Right atrium auricular region (tissue), 2 donors: ENCODE measurements around the gene LMF1. TPM values are rescaled to one million over a fixed set of nuclear protein-coding genes. Genes with fewer than 3 reads are reported as not detected.

Source experiments
- DNase-seq: peaks from one replicate; pipeline ENCODE4 v3.0.0-alpha.2; 2019; ENCODE audit warnings: low spot score
- H3K27ac ChIP-seq, 2 donors: fragments of 200-600 bp; sonication (generic); 1 replicate in 1 of 2; 2 replicates in 1 of 2; pipeline ENCODE4 v1.5.1; 2016 to 2019
- H3K27me3 ChIP-seq, 2 donors: fragments of 200-600 bp; sonication (generic); one replicate each; pipeline versions ENCODE4 v1.5.1 to v1.6.0; 2017 to 2019
- H3K36me3 ChIP-seq: fragments of 200-600 bp; sonication (generic); one replicate; pipeline ENCODE4 v1.5.1; 2016
- H3K4me1 ChIP-seq, 2 donors: fragments of 200-600 bp; sonication (generic); one replicate each; pipeline versions ENCODE4 v1.5.1 to v1.6.0; 2017 to 2019
- H3K4me3 ChIP-seq, 2 donors: fragments of 200-600 bp; sonication (generic); 1 replicate in 1 of 2; 2 replicates in 1 of 2; pipeline ENCODE4 v1.5.1; 2017 to 2019; ENCODE audit warnings: mild to moderate bottlenecking in 1 of 2, moderate library complexity in 1 of 2
- H3K9me3 ChIP-seq, 2 donors: fragments of 200-600 bp; sonication (generic); one replicate each; pipeline ENCODE4 v1.5.1; 2019
- CTCF ChIP-seq, 2 donors: fragments of 200-600 bp; sonication (generic); IDR thresholded peaks; one replicate each; pipeline ENCODE4 v1.5.1; 2019; ENCODE audit warnings: antibody characterized with exemption in 2 of 2
- total RNA-seq, 2 donors: library from RNA; depleted of rRNA; stranded (reverse); fragments of >200 nt; gene quantifications; one replicate each; pipeline ENCODE4 v1.1.0, GENCODE V29; 2016

LMF1 gene
- total RNA-seq, 2 donors from 2014 or later, result 11.9 to 14.1 TPM

- Histone ChIP-seq H3K27me3 (no peaks in the 10 kb centered on the region), H3K9me3 (no peaks in the 10 kb centered on the region), H3K4me1 (peaks cover 0 to 5% of the 10 kb centered on the region in 2 donors), H3K4me3 (no peak overlapping the region), H3K27ac (no peak overlapping the region), H3K36me3 (no peaks in the 10 kb centered on the region)
- DNase-seq, result no peak
- TF ChIP-seq CTCF (IDR thresholded peaks at IDR 0.05), result no peak
These were observed 40.7 kb upstream of the LMF1 start for GRCh38 chr16:1011316-1012082.

- peaks cover 0 to 5% of the 10 kb centered on the region in 2 donors for H3K4me1 ChIP-seq
- TF ChIP-seq CTCF (IDR thresholded peaks at IDR 0.05), result no peak
- H3K27me3 ChIP-seq, result no peaks in the 10 kb centered on the region
These were observed 40.0 kb upstream of the LMF1 start for GRCh38 chr16:1010815-1011214.

GRCh38 chr16:1010251-1010650 lies 39.5 kb upstream of the LMF1 start:
- Histone ChIP-seq H3K4me3 (no peak overlapping the region), H3K4me1 (peaks cover 0 to 3% of the 10 kb centered on the region in 2 donors), H3K27me3 (no peaks in the 10 kb centered on the region), H3K27ac (no peak overlapping the region), H3K36me3 (no peaks in the 10 kb centered on the region), H3K9me3 (no peaks in the 10 kb centered on the region)
- TF ChIP-seq CTCF (IDR thresholded peaks at IDR 0.05), result no peak
- no peak for DNase-seq

More at GRCh38 chr16:1010815-1011214, 40.0 kb upstream of the LMF1 start:
- no peak overlapping the region for H3K4me3 ChIP-seq
- no peak overlapping the region for H3K27ac ChIP-seq
- DNase-seq, result no peak
- no peaks in the 10 kb centered on the region for H3K9me3 ChIP-seq
- H3K36me3 ChIP-seq, result no peaks in the 10 kb centered on the region

GRCh38 chr16:1009358-1010150 lies 38.8 kb upstream of the LMF1 start:
- Histone ChIP-seq H3K9me3 (no peaks in the 10 kb centered on the region), H3K4me1 (no peaks in the 10 kb centered on the region), H3K27me3 (no peaks in the 10 kb centered on the region), H3K4me3 (no peak overlapping the region), H3K27ac (no peak overlapping the region), H3K36me3 (no peaks in the 10 kb centered on the region)
- no peak for TF ChIP-seq CTCF (IDR thresholded peaks at IDR 0.05)
- no peak for DNase-seq

- TF ChIP-seq CTCF (IDR thresholded peaks at IDR 0.05), result no peak
- no peaks in the 10 kb centered on the region for H3K36me3 ChIP-seq
- H3K4me3 ChIP-seq, result no peak overlapping the region
- H3K9me3 ChIP-seq, result no peaks in the 10 kb centered on the region
- H3K27ac ChIP-seq, result no peak overlapping the region
- no peaks in the 10 kb centered on the region for H3K4me1 ChIP-seq
- DNase-seq, result no peak
- H3K27me3 ChIP-seq, result no peaks in the 10 kb centered on the region
These were observed 37.3 kb upstream of the LMF1 start for GRCh38 chr16:1008085-1008484.
